Keratinocyte (primary cell): ENCODE results near the gene TPRG1L. TPM values are rescaled to one million over a fixed set of nuclear protein-coding genes. Genes with fewer than 3 reads are reported as not detected.

Source experiments
- DNase-seq: peaks from one replicate; pipeline ENCODE4 v3.0.0-alpha.2; 2011; ENCODE audit warnings: low read depth, missing footprints, low spot score
- FAIRE-seq: peaks from 2 replicates; lab custom pipeline; 2011; peaks lifted over from hg19 to GRCh38; lab: Jason Lieb, UNC
- H2AFZ ChIP-seq: 2 replicates; pipeline ENCODE4 v1.6.0; 2012; ENCODE audit warnings: low read length, control low read depth, inconsistent platforms; ENCODE audit not compliant: control insufficient read depth
- H3K27ac ChIP-seq: 2 replicates; pipeline ENCODE4 v1.5.1; 2011; ENCODE audit warnings: low read length; ENCODE audit not compliant: control insufficient read depth, insufficient read depth
- H3K27me3 ChIP-seq: 3 replicates; pipeline ENCODE4 v1.6.0; 2011; ENCODE audit warnings: low read length; ENCODE audit not compliant: control insufficient read depth, insufficient read depth; ENCODE audit errors: extremely low read depth
- H3K36me3 ChIP-seq, 2 experiments: 2 replicates in 1 of 2; 3 replicates in 1 of 2; pipeline ENCODE4 v1.5.1; 2011; ENCODE audit warnings: low read length in 2 of 2, mild to moderate bottlenecking in 1 of 2; ENCODE audit not compliant: control insufficient read depth in 2 of 2, insufficient read depth in 2 of 2; ENCODE audit errors: extremely low read depth in 1 of 2
- H3K4me1 ChIP-seq: 3 replicates; pipeline ENCODE4 v1.5.1; 2011; ENCODE audit warnings: low read length; ENCODE audit not compliant: control insufficient read depth, insufficient read depth; ENCODE audit errors: extremely low read depth
- H3K4me2 ChIP-seq: 3 replicates; pipeline ENCODE4 v1.6.0; 2011; ENCODE audit warnings: low read depth, low read length; ENCODE audit not compliant: control insufficient read depth, insufficient read depth; ENCODE audit errors: extremely low read depth
- H3K4me3 ChIP-seq, 3 experiments: fragments of 200-600 bp in 1 of 3; sonication (generic) in 1 of 3; 2 replicates in 2 of 3; 3 replicates in 1 of 3; pipeline ENCODE4 v1.5.1; 2011 to 2016; ENCODE audit warnings: low read length in 3 of 3, mild to moderate bottlenecking in 3 of 3, control low read depth in 2 of 3, inconsistent platforms in 1 of 3, low read depth in 1 of 3, mixed read lengths in 1 of 3, mixed run types in 1 of 3, moderate library complexity in 1 of 3; ENCODE audit not compliant: control insufficient read depth in 2 of 3, insufficient read depth in 2 of 3; ENCODE audit errors: extremely low read depth in 1 of 3
- H3K79me2 ChIP-seq: 2 replicates; pipeline ENCODE4 v1.6.0; 2012; ENCODE audit warnings: low read length; ENCODE audit not compliant: control insufficient read depth, insufficient read depth
- H3K9ac ChIP-seq: 3 replicates; pipeline ENCODE4 v1.6.0; 2011; ENCODE audit warnings: low read length; ENCODE audit not compliant: control insufficient read depth, insufficient read depth; ENCODE audit errors: extremely low read depth
- H3K9me1 ChIP-seq: 3 replicates; pipeline ENCODE4 v1.6.0; 2011; ENCODE audit warnings: low read length; ENCODE audit not compliant: control insufficient read depth, insufficient read depth; ENCODE audit errors: extremely low read depth
- H3K9me3 ChIP-seq: 2 replicates; pipeline ENCODE4 v1.5.1; 2012; ENCODE audit warnings: low read depth, low read length; ENCODE audit not compliant: control insufficient read depth
- H4K20me1 ChIP-seq: 3 replicates; pipeline ENCODE4 v1.6.0; 2011; ENCODE audit warnings: low read length; ENCODE audit not compliant: control insufficient read depth, insufficient read depth; ENCODE audit errors: extremely low read depth
- EZH2 ChIP-seq: IDR thresholded peaks from one replicate; pipeline ENCODE4 v1.6.1; 2012; ENCODE audit warnings: inconsistent platforms, mild to moderate bottlenecking, low read length, moderate library complexity
- dilution Hi-C: fragments of 300-500 bp; cut with MboI; formaldehyde crosslinking; loops from one replicate; pipeline ENCODE4 v1.7.0; 2020; ENCODE audit warnings: low sequenced_read_pairs; ENCODE audit not compliant: extremely low pct_ligation_motif_present
- polyA plus RNA-seq, 5 experiments: library from polyadenylated mRNA; depleted of rRNA in 3 of 5; stranded (reverse) in 3 of 5; stranded (forward) in 1 of 5; unstranded in 1 of 5; fragments of >200 nt; gene quantifications; 1 replicate in 1 of 5; 2 replicates in 3 of 5; 3 replicates in 1 of 5; pipeline versions ENCODE4 v1.2.1 to v1.2.3, GENCODE V29; 2011 to 2012; ENCODE audit warnings: missing spikeins in 2 of 5, low read depth in 1 of 5, low replicate concordance in 1 of 5
- TF ChIP-seq, protein P1 (sequence below), 3 experiments: IDR thresholded peaks in 1 of 3; conservative IDR thresholded peaks in 1 of 3; optimal IDR thresholded peaks in 1 of 3; 2 replicates in 2 of 3; 3 replicates in 1 of 3; pipeline versions ENCODE3 to v1.5.1; 2011; ENCODE audit warnings: low read length in 3 of 3, mild to moderate bottlenecking in 3 of 3, moderate library complexity in 2 of 3, control low read depth in 1 of 3, inconsistent platforms in 1 of 3; ENCODE audit not compliant: insufficient read depth in 2 of 3; ENCODE audit errors: extremely low read depth in 1 of 3

The TPRG1L gene
- polyA plus RNA-seq, 1 donor (not counting 4 experiments of a cell fraction or from before 2014, with no cell fraction given) = 57.4 TPM

- dilution Hi-C loops = loop anchor here (25.0 kb wide), 1 partner anchor 112 kb away; no protein-coding TSS in a partner anchor
- Histone ChIP-seq H3K36me3 (peaks cover 0 to 6% of the 10 kb centered on the region in 2 experiments), H3K9me1 (no peaks in the 10 kb centered on the region), H3K79me2 (peaks cover 6% of the 10 kb centered on the region), H3K27me3 (peaks cover 42% of the 10 kb centered on the region), H2AFZ (peak within 1 kb of the TSS; percentile 86), H3K9ac (peak within 1 kb of the TSS; percentile 65), H3K4me1 (peaks cover 8% of the 10 kb centered on the region), H3K4me2 (peak within 1 kb of the TSS; percentile 96), H3K9me3 (no peaks in the 10 kb centered on the region), H3K4me3 (peak within 1 kb of the TSS; percentile 80 to 96 (median 95)), H3K27ac (no peak within 1 kb of the TSS), H4K20me1 (no peaks in the 10 kb centered on the region)
- no peak for TF ChIP-seq EZH2
- TF ChIP-seq, protein P1, sequence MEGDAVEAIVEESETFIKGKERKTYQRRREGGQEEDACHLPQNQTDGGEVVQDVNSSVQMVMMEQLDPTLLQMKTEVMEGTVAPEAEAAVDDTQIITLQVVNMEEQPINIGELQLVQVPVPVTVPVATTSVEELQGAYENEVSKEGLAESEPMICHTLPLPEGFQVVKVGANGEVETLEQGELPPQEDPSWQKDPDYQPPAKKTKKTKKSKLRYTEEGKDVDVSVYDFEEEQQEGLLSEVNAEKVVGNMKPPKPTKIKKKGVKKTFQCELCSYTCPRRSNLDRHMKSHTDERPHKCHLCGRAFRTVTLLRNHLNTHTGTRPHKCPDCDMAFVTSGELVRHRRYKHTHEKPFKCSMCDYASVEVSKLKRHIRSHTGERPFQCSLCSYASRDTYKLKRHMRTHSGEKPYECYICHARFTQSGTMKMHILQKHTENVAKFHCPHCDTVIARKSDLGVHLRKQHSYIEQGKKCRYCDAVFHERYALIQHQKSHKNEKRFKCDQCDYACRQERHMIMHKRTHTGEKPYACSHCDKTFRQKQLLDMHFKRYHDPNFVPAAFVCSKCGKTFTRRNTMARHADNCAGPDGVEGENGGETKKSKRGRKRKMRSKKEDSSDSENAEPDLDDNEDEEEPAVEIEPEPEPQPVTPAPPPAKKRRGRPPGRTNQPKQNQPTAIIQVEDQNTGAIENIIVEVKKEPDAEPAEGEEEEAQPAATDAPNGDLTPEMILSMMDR (optimal IDR thresholded peaks at IDR 0.05 in 1 of 3, IDR thresholded peaks at IDR 0.05 in 1 of 3, conservative IDR thresholded peaks at IDR 0.05 in 1 of 3; ENCODE audit: extremely low read depth in 1 of 3, insufficient read depth in 2 of 3, low read length in 3 of 3) = peak in 1 of 3 experiments; percentile 18
- DNase-seq = peak; percentile 55
- peak; percentile 86 for FAIRE-seq
These were observed 24.8 kb downstream of the TPRG1L start, which contains the start of gene WRAP73 for GRCh38 chr1:3649342-3650247. Gene WRAP73, minus strand, starts transcription at chr1:3650103. Its CDS starts 104 bp downstream, at chr1:3649999.

- H3K4me3 ChIP-seq = peak overlapping the region in 1 of 3 experiments; percentile 80
These were observed 25.6 kb downstream of the TPRG1L start for GRCh38 chr1:3650248-3651025.

More at GRCh38 chr1:3650248-3651025, 25.6 kb downstream of the TPRG1L start:
- H2AFZ ChIP-seq = no peak overlapping the region
- FAIRE-seq (no peak), DNase-seq (no peak)
- no peaks in the 10 kb centered on the region for H3K9me3 ChIP-seq
- peaks cover 8% of the 10 kb centered on the region for H3K4me1 ChIP-seq
- peak overlapping the region; percentile 96 for H3K4me2 ChIP-seq
- H3K27ac ChIP-seq = no peak overlapping the region
- dilution Hi-C loops = no loop called here
- H3K9me1 ChIP-seq = no peaks in the 10 kb centered on the region
- H3K9ac ChIP-seq = no peak overlapping the region
- peaks cover 6% of the 10 kb centered on the region for H3K79me2 ChIP-seq
- H4K20me1 ChIP-seq = no peaks in the 10 kb centered on the region
- peaks cover 47% of the 10 kb centered on the region for H3K27me3 ChIP-seq
- H3K36me3 ChIP-seq = peaks cover 0 to 4% of the 10 kb centered on the region in 2 experiments
- TF ChIP-seq, protein P1 (optimal IDR thresholded peaks at IDR 0.05 in 1 of 3, IDR thresholded peaks at IDR 0.05 in 1 of 3, conservative IDR thresholded peaks at IDR 0.05 in 1 of 3; ENCODE audit: extremely low read depth in 1 of 3, insufficient read depth in 2 of 3, low read length in 3 of 3) = no peak
- TF ChIP-seq EZH2 = peak; percentile 54
